ENCODE results near the gene CNTNAP2.

Gene CNTNAP2

DNA sequence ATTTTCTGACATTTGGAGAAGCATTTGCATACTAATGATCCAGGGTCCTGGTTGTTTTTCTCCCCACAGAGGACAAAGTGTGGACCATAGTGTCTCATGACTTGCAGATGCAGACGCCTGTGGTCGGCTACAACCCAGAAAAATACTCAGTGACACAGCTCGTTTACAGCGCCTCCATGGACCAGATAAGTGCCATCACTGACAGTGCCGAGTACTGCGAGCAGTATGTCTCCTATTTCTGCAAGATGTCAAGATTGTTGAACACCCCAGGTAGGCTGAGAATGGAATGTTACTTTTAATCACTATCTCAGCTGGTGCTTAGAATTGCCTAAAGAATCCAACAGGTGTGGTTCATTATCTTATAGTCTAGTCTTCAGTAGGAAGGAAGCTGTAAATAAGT lies 1522.4 kb downstream of the CNTNAP2 start:
- no peak overlapping the region for H2BK120ac ChIP-seq (ENCODE audit: insufficient read depth, low read length, poor library complexity)
- H3K27me3 ChIP-seq (ENCODE audit: insufficient read depth, low read length) = no peaks in the 10 kb centered on the region
- H4K8ac ChIP-seq (ENCODE audit: low read depth, low read length) = no peak overlapping the region
- no peak overlapping the region for H3K4me2 ChIP-seq (ENCODE audit: low read length)
- H4K12ac ChIP-seq (ENCODE audit: low read depth, low read length) = no peak overlapping the region
- no peaks in the 10 kb centered on the region for H3K9me3 ChIP-seq (ENCODE audit: insufficient read depth, low read depth, low read length)
- H3K14ac ChIP-seq (ENCODE audit: low read length) = no peak overlapping the region
- no peaks in the 10 kb centered on the region for H3K36me3 ChIP-seq (ENCODE audit: control insufficient read depth in 1 of 2, insufficient read depth in 2 of 2, low read length in 2 of 2)
- WGBS (ENCODE audit: extremely low coverage, insufficient coverage, insufficient read length) = no CpG with 5 or more reads among the region's 6 CpGs
- H3K4me1 ChIP-seq (ENCODE audit: control insufficient read depth in 1 of 2, insufficient read depth in 2 of 2, low read length in 2 of 2) = no peaks in the 10 kb centered on the region
- H2AK5ac ChIP-seq (ENCODE audit: low read length) = no peak overlapping the region
- H3K18ac ChIP-seq (ENCODE audit: low read length) = no peak overlapping the region
- no peak overlapping the region for H2BK12ac ChIP-seq (ENCODE audit: low read length)
- no peak overlapping the region for H3K9ac ChIP-seq (ENCODE audit: low read length)
- peak in 1 of 2 donors; percentile 31 for DNase-seq
- H3K79me1 ChIP-seq (ENCODE audit: low read length) = no peaks in the 10 kb centered on the region
- no peak overlapping the region for H2BK5ac ChIP-seq (ENCODE audit: low read depth, low read length, poor library complexity)
- H3K4ac ChIP-seq (ENCODE audit: low read depth, low read length) = no peak overlapping the region
- no peak overlapping the region for H2AFZ ChIP-seq (ENCODE audit: insufficient read depth, low read length, poor library complexity)
- no peak overlapping the region for H3K23ac ChIP-seq (ENCODE audit: low read length)
- no peak overlapping the region for H3K27ac ChIP-seq (ENCODE audit: low read depth, low read length)
- no peak overlapping the region for H3K4me3 ChIP-seq (ENCODE audit: low read depth, low read length)
- no peaks in the 10 kb centered on the region for H3K79me2 ChIP-seq (ENCODE audit: control insufficient read depth, insufficient read depth, low read length, poor library complexity)
- H4K91ac ChIP-seq (ENCODE audit: low read depth, low read length) = no peak overlapping the region

DNA sequence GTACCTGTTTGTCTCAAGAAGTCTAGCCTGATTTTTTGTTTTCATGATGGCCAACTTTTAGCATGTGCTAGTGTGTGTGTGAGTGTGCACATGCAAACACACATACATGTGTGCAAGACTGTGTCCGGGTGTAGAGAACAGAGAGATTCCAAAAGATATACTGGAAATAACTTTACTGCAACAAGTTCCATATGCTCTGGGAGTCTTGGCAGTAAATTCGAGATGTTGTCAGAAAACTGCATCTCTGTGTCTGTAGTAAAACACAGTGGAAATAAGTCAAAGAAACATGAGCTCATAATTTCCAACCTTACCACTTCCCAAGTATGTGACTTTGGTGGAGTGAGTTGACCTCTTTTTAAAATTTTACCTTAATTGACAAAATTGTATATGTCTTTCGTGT lies 1523.2 kb downstream of the CNTNAP2 start:
- H3K79me1 ChIP-seq (ENCODE audit: low read length) = no peaks in the 10 kb centered on the region
- no peaks in the 10 kb centered on the region for H3K36me3 ChIP-seq (ENCODE audit: control insufficient read depth in 1 of 2, insufficient read depth in 2 of 2, low read length in 2 of 2)
- H3K4me1 ChIP-seq (ENCODE audit: control insufficient read depth in 1 of 2, insufficient read depth in 2 of 2, low read length in 2 of 2) = no peaks in the 10 kb centered on the region
- no peak overlapping the region for H3K14ac ChIP-seq (ENCODE audit: low read length)
- H3K4me2 ChIP-seq (ENCODE audit: low read length) = no peak overlapping the region
- no CpG with 5 or more reads among the region's 3 CpGs for WGBS (ENCODE audit: extremely low coverage, insufficient coverage, insufficient read length)
- H4K91ac ChIP-seq (ENCODE audit: low read depth, low read length) = no peak overlapping the region
- no peak overlapping the region for H4K12ac ChIP-seq (ENCODE audit: low read depth, low read length)
- no peak overlapping the region for H2BK12ac ChIP-seq (ENCODE audit: low read length)
- H3K79me2 ChIP-seq (ENCODE audit: control insufficient read depth, insufficient read depth, low read length, poor library complexity) = no peaks in the 10 kb centered on the region
- no peak overlapping the region for H2BK5ac ChIP-seq (ENCODE audit: low read depth, low read length, poor library complexity)
- H3K9ac ChIP-seq (ENCODE audit: low read length) = no peak overlapping the region
- no peak overlapping the region for H3K27ac ChIP-seq (ENCODE audit: low read depth, low read length)
- H3K18ac ChIP-seq (ENCODE audit: low read length) = no peak overlapping the region
- H3K23ac ChIP-seq (ENCODE audit: low read length) = no peak overlapping the region
- no peak for DNase-seq
- H2BK120ac ChIP-seq (ENCODE audit: insufficient read depth, low read length, poor library complexity) = no peak overlapping the region
- no peaks in the 10 kb centered on the region for H3K27me3 ChIP-seq (ENCODE audit: insufficient read depth, low read length)
- H3K4ac ChIP-seq (ENCODE audit: low read depth, low read length) = no peak overlapping the region
- no peak overlapping the region for H4K8ac ChIP-seq (ENCODE audit: low read depth, low read length)
- H2AK5ac ChIP-seq (ENCODE audit: low read length) = no peak overlapping the region
- H3K9me3 ChIP-seq (ENCODE audit: insufficient read depth, low read depth, low read length) = no peaks in the 10 kb centered on the region
- no peak overlapping the region for H3K4me3 ChIP-seq (ENCODE audit: low read depth, low read length)
- H2AFZ ChIP-seq (ENCODE audit: insufficient read depth, low read length, poor library complexity) = no peak overlapping the region

DNA sequence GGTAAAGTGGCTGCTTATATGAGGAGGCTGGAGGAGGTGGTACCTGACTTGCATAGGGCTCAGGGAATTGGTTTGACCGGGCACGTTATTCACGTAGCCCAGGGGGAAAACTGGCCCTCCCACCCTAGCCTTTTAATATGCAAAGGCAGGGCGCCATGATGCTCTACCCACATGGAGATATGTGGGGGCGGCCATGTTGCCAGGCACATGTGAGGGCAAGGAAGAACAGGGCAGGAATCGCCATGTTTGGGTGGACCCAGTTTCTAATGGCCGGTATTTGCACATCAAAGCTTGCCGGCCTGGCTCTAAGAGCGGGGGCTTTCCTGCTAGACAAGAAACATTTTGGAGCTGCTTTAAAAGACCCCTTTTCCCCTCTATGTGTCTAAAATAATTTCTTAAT lies 1524.2 kb downstream of the CNTNAP2 start:
- no peak overlapping the region for H2BK5ac ChIP-seq (ENCODE audit: low read depth, low read length, poor library complexity)
- no peaks in the 10 kb centered on the region for H3K36me3 ChIP-seq (ENCODE audit: control insufficient read depth in 1 of 2, insufficient read depth in 2 of 2, low read length in 2 of 2)
- H2BK12ac ChIP-seq (ENCODE audit: low read length) = no peak overlapping the region
- H3K23ac ChIP-seq (ENCODE audit: low read length) = no peak overlapping the region
- no peaks in the 10 kb centered on the region for H3K9me3 ChIP-seq (ENCODE audit: insufficient read depth, low read depth, low read length)
- H3K4me2 ChIP-seq (ENCODE audit: low read length) = no peak overlapping the region
- no peak overlapping the region for H3K4ac ChIP-seq (ENCODE audit: low read depth, low read length)
- H3K79me2 ChIP-seq (ENCODE audit: control insufficient read depth, insufficient read depth, low read length, poor library complexity) = no peaks in the 10 kb centered on the region
- H3K18ac ChIP-seq (ENCODE audit: low read length) = no peak overlapping the region
- no peak overlapping the region for H4K8ac ChIP-seq (ENCODE audit: low read depth, low read length)
- H3K27me3 ChIP-seq (ENCODE audit: insufficient read depth, low read length) = no peaks in the 10 kb centered on the region
- WGBS (ENCODE audit: extremely low coverage, insufficient coverage, insufficient read length) = no CpG with 5 or more reads among the region's 9 CpGs
- no peak overlapping the region for H3K9ac ChIP-seq (ENCODE audit: low read length)
- no peak overlapping the region for H4K12ac ChIP-seq (ENCODE audit: low read depth, low read length)
- H2AFZ ChIP-seq (ENCODE audit: insufficient read depth, low read length, poor library complexity) = no peak overlapping the region
- no peak overlapping the region for H3K14ac ChIP-seq (ENCODE audit: low read length)
- DNase-seq = no peak
- no peaks in the 10 kb centered on the region for H3K4me1 ChIP-seq (ENCODE audit: control insufficient read depth in 1 of 2, insufficient read depth in 2 of 2, low read length in 2 of 2)
- no peak overlapping the region for H3K4me3 ChIP-seq (ENCODE audit: low read depth, low read length)
- H2AK5ac ChIP-seq (ENCODE audit: low read length) = no peak overlapping the region
- no peaks in the 10 kb centered on the region for H3K79me1 ChIP-seq (ENCODE audit: low read length)
- H4K91ac ChIP-seq (ENCODE audit: low read depth, low read length) = no peak overlapping the region
- H2BK120ac ChIP-seq (ENCODE audit: insufficient read depth, low read length, poor library complexity) = no peak overlapping the region
- H3K27ac ChIP-seq (ENCODE audit: low read depth, low read length) = no peak overlapping the region

DNA sequence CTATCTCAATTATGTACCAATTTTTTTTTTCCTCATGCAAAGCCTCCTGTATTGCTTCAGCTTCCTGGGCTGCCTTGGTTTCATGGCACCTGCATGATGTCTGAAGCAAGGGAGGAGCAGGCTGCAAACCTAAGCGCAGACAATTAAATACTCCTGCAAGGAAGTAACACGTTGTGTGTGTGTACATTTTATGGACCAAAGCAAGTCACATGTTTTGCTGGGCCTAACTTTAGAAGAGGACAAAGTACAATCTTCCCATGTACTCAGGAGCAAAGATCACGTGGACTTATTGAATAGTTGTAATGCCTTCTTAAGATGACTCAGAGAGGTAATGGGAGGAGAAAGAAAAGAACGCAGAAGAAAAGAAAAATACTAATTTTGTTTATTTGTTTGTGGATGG lies 1530.0 kb downstream of the CNTNAP2 start:
- no peaks in the 10 kb centered on the region for H3K36me3 ChIP-seq (ENCODE audit: control insufficient read depth in 1 of 2, insufficient read depth in 2 of 2, low read length in 2 of 2)
- H3K14ac ChIP-seq (ENCODE audit: low read length) = no peak overlapping the region

More for the DNA sequence above, 1530.0 kb downstream of the CNTNAP2 start:
- H3K79me2 ChIP-seq (ENCODE audit: control insufficient read depth, insufficient read depth, low read length, poor library complexity) = no peaks in the 10 kb centered on the region
- H3K27ac ChIP-seq (ENCODE audit: low read depth, low read length) = no peak overlapping the region
- no peak overlapping the region for H3K23ac ChIP-seq (ENCODE audit: low read length)
- 100% methylated on average over 1 of the region's 4 CpGs for WGBS (ENCODE audit: extremely low coverage, insufficient coverage, insufficient read length)
- H3K9ac ChIP-seq (ENCODE audit: low read length) = no peak overlapping the region
- no peaks in the 10 kb centered on the region for H3K27me3 ChIP-seq (ENCODE audit: insufficient read depth, low read length)
- H4K12ac ChIP-seq (ENCODE audit: low read depth, low read length) = no peak overlapping the region
- H3K4me2 ChIP-seq (ENCODE audit: low read length) = no peak overlapping the region
- H3K4ac ChIP-seq (ENCODE audit: low read depth, low read length) = no peak overlapping the region
- no peaks in the 10 kb centered on the region for H3K4me1 ChIP-seq (ENCODE audit: control insufficient read depth in 1 of 2, insufficient read depth in 2 of 2, low read length in 2 of 2)
- no peaks in the 10 kb centered on the region for H3K9me3 ChIP-seq (ENCODE audit: insufficient read depth, low read depth, low read length)
- no peak overlapping the region for H3K18ac ChIP-seq (ENCODE audit: low read length)
- H2BK5ac ChIP-seq (ENCODE audit: low read depth, low read length, poor library complexity) = no peak overlapping the region
- H4K91ac ChIP-seq (ENCODE audit: low read depth, low read length) = no peak overlapping the region
- H3K4me3 ChIP-seq (ENCODE audit: low read depth, low read length) = no peak overlapping the region
- no peak for DNase-seq
- H2AK5ac ChIP-seq (ENCODE audit: low read length) = no peak overlapping the region
- no peaks in the 10 kb centered on the region for H3K79me1 ChIP-seq (ENCODE audit: low read length)
- H2BK120ac ChIP-seq (ENCODE audit: insufficient read depth, low read length, poor library complexity) = no peak overlapping the region
- no peak overlapping the region for H4K8ac ChIP-seq (ENCODE audit: low read depth, low read length)
- H2BK12ac ChIP-seq (ENCODE audit: low read length) = no peak overlapping the region
- H2AFZ ChIP-seq (ENCODE audit: insufficient read depth, low read length, poor library complexity) = no peak overlapping the region
